ENCODE measurements around the gene CPNE2. TPM values are rescaled to one million over a fixed set of nuclear protein-coding genes. Genes with fewer than 3 reads are reported as not detected.
A peak's percentile ranks its signal among the peaks of the same experiment; 100 is the strongest.
"Not testable (repeated sequence)": the region's sequence is repeated elsewhere in the genome, so short reads cannot be mapped to it uniquely, and the experiment has no call there.

CPNE2 gene
- polyA plus RNA-seq, 1 donor = 24.8 TPM

DNA sequence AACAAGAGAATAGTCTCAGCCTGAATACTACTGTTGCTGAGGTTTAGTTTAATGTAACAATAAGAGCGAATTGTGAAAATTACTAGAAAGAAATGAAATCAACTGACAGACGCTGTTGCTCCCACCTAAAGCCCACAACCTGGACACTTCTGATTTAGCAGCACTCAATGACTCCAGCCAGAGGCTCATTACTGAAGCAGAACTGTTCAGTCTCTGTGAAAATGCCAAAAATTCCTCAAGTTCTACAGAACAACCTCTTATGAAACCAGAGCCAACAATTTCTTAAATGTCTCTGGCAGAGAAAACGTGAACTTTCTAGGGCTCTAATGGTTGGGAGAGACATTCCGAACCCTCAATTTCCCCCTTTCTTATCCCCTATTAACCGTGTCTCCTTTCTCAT lies 83.5 kb downstream of the CPNE2 start:
- DNase-seq = no peak

DNA sequence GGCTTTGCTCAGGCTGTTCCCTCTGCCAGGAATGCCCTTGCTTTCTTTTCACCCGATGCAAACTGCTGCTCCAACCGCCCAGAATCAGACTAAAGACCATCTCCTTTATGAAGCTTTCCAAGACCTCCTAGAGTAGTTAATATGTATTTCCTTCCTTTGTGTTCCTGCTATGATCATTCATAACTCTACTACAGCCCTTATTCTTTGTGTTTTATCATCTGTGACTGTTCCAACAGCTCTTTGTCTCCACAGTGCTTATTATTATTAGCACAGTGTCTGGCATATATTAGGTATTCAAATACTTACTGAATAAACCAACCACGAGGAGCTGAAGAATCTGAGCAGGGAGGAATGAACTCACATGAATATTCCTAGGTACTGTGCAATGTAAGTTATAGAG lies 85.8 kb downstream of the CPNE2 start:
- DNase-seq = no peak

DNA sequence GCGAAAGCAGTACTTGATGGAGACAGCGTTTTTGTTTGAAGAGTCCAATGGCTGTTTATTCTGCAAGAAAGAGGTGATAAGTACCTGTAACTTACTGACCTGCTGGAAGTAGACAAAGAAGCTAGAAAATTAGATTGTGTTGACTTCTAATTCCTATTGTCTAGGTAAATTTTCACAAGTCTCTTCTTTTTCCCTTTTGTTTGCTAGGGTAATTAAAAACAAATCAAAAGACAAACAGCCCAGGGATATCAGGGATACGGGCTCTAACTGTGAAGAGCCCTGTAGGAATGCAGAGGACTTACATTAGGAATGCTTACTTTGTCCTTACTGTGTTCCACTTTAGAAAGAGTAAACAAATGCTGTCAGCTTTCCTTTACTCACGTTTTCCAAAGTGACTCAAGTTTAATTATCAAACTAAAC lies 86.4 kb downstream of the CPNE2 start:
- no peak for DNase-seq

DNA sequence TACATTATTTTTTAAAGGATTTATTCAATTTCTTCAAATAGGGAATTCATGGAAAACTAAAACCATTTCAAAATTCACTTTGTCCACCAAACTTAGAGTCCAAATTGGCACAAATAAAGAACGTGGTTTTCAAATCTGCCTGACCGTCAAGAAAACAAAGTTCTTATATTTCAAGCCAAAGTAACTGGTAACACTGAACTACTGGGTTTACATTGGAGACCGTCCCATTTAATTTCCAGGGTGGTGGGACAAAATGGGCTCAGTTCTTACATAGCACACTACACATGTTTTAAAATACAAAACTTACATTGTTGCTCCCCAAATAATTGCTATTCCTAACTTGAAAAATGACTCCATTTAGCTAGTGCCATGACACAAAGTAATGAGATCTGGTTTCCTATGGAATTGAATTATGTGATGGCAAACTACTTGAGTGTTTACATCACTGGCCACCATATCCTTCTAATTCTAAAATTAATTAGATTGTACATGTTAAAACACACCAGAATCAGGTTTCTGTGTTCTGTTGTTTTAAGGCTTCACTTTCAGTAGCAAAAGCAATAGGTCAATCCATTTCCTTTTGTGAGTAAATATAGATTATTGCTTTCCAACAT lies 86.9 kb downstream of the CPNE2 start:
- DNase-seq = no peak

DNA sequence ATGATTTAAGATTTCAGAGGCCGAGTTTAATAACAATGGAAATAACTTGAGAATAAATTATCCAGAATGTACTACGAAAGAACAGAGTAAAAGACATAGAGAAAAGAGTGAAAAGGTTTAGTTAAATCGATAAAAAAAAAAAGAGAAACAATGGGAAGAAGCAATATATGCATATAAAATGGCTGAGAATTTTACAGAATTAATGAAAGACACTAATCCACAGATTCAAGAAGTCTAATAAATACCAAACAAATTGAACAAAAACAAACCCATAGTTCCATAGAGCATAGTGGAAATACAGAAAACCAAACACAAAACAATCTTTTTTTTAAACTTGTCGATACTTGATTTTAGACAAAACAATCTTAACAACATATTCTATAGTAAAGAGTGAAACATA lies 91.7 kb downstream of the CPNE2 start:
- no peak for DNase-seq

DNA sequence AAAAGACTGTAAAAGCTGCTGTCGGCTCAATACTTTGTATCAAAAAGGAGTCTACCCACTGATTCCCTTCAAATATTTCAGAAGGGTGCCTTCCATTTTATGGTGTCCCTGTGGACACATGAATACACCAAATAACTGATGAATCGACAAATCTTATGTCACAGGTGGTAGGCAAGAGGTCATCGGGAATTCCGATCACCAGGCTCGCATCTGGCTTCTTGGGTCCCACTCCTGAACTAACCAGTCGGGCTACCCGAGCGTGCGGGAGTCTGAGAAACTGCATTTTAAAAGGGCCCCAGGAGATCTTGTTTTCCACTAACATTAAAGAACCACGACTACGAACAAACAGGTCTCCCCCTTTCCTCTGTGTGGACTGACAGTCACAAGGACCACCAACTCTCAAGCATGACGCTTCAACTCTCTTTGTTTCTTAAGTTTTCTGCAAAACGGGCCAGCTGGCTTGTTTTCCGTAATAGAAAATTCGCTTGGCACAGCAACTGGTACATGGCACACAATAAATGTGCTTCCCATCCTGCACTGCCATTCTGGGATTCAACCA lies 92.6 kb downstream of the CPNE2 start:
- no peak for DNase-seq

DNA sequence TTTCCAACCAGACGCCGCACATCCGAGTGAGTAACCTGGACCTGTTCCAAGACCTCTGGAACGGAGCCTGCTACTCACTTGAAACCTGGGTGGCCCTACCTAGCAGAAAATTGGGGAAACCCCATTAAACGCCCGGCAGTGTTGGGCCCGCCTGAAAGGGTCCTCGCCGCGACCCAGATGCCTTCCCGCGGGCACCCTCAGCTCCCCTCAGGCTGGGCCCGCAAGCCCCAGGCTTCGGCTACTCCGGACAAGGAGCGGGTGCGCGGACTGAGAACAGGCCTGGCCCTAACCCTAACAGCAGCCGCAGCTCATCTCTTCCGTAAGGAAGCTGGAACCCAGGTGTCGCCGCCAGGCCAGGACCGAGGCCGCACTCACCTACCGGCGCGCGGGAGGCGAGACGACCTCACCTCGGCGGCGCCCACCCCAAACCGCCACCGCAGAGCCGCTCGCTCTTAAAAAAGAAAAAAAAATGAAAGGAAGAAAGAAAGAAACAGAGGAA lies 93.1 kb downstream of the CPNE2 start:
- DNase-seq = peak; percentile 40

DNA sequence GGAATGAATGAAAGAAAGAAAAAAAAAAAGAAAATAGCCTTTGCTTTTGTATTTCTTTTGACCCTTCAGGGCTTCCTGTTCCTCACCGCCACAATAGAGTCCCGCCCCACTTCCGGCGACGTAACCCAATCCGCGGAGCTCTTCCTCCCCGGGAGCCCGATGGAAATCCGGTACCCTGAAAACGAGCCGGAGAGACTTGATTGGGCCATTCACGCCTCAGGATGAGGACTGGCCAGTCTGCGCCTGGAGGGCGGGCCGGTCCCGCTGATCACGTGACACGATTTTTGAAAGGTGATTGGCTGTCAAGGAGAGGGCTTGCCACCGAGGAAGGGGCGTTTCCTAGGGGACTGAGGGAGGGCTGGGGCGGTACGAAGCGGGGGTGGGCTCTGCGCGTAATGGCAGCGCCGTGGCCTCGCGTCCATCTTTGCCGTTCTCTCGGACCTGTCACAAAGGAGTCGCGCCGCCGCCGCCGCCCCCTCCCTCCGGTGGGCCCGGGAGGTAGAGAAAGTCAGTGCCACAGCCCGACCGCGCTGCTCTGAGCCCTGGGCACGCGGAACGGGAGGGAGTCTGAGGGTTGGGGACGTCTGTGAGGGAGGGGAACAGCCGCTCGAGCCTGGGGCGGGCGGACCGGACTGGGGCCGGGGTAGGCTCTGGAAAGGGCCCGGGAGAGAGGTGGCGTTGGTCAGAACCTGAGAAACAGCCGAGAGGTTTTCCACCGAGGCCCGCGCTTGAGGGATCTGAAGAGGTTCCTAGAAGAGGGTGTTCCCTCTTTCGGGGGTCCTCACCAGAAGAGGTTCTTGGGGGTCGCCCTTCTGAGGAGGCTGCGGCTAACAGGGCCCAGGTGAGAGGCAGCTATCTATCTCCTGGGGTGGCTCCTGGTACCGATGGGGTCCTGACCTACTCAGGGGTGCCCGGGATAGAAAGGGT lies 93.8 kb downstream of the CPNE2 start, which contains the start of the genes PSME3IP1 and RSPRY1:
Gene PSME3IP1 (minus strand): TSS at position 95 of the 927 bp plus-strand sequence. CDS start 12,185 bp downstream, outside the sequence.
Gene RSPRY1 (plus strand): TSS at position 385 of the 927 bp plus-strand sequence. CDS start 18,330 bp downstream, outside the sequence.
- peak; percentile 100 for DNase-seq

DNA sequence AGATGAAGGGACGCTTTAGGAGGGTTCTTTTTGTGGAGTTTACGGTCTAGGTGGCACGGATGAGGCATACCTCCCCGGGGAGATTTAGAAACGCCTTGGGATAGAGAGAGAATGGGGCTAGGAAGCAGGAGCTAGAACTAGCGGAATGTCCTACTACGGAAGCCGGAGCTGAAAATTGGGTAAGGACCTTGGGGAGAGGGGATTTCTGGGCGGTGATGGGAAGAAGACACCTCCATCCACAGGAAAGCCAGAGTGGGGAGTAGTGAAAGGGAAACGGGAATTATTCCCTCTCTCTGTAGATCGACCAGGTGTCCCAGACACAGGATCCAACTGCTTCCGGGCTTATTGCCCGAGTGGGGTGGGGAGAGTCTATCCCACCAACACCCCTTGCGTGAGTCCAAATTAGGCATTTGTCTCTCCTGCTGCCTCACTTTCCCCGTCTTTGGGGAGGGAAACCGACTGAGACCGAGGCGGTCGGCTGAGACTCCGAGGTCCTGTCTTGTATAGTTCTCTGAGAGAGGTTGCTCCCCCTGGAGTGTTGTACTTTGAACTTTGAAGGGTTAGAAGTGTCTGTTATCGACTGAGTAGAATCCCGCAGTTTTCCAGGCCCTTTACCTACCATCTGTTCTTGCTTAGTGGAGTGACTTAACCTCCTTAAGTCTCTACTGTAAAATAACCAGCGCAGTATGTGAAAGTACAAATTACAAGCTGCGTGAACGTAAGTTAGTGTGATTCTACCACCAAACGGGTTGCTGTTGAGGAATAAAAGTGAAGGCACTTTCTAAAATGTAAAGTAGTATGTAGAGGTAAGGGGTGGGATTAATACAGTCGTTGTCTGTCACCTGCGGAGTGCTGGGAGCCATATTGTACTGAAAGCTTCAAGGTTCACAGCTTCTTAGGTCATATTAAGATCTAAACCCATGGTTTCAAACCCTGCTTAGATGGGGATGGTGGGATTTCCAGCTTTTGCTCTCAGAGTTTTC lies 94.8 kb downstream of the CPNE2 start:
- DNase-seq = peak; percentile 63

DNA sequence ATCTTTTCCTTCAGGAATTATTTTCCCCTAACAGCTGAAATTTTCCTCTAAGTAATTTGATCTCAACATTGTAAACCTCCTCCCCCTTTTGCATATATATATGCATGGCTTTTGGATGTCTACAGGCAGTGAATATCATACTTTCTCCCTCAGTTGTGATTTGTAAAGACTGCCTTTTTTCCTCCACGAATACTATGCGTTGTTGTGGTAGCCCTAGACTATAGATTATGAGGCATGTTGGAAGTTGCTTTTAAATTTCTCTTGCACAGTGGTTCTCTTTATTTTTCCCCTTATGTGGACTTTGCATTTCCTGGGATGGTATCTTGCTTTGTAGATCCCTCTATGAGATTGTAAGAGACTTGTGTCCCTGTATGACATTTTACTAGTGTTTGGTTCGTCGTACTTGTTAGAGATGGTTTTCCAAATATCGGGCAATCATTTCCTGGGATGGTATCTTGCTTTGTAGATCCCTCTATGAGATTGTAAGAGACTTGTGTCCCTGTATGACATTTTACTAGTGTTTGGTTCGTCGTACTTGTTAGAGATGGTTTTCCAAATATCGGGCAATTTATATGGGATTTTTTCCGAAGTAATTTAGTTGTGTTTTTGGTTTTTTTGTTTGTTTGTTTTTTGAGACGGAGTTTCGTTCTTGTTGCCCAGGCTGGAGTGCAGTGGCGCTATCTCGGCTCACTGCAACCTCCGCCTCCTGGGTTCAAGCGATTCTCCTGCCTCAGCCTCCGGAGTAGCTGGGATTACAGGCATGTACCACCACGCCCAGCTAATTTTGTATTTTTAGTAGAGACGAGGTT lies 95.7 kb downstream of the CPNE2 start:
- DNase-seq = not testable (repeated sequence)

DNA sequence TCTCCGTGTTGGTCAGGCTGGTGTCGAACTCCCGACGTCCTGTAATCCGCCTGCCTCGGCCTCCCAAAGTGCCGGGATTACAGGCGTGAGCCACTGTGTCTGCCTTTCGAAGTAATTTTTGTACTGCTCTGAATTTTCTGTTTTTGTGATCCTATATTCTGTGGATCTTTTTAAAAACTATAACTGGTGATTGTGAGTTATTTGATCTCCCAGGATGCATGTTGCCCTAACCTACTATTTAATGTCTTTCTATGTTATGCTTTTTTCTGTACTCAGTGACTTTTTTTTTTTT lies 96.3 kb downstream of the CPNE2 start:
- no peak for DNase-seq

DNA sequence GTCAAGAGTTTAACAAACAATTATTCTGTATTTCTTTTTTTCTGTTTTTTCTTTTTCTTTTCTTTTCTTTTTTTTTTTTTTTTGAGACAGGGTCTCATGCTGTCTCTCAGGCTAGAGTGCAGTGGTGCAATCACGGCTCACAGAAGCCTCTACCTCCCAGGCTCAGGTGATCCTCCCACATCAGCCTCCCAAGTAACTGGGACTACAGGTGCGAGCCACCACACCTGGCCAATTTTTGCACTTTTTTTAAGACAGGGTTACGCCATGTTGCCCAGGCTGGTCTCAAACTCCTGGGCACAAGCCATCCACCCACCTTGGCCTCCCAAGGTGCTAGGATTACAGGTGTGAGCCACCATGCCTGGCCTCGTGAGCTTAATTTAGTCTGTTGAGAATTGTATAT lies 97.1 kb downstream of the CPNE2 start:
- not testable (repeated sequence) for DNase-seq

DNA sequence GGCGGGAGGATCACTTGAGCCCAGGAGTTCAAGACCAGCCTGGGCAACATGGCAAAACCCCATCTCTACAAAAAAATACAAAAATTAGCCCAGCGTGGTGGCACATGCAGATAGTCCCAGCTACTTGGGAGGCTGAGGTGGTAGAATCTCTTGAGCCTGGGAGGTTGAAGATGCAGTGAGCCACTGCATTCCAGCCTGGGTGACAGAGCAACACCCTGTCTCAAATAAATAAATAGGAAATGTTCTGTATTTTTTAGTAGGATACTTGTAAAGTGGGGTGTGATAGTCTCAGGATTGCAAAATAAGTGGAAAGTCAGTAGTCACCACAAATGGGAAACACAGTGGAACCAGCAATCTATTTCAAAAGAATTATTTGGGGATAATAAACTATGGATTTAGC lies 97.8 kb downstream of the CPNE2 start:
- no peak for DNase-seq

DNA sequence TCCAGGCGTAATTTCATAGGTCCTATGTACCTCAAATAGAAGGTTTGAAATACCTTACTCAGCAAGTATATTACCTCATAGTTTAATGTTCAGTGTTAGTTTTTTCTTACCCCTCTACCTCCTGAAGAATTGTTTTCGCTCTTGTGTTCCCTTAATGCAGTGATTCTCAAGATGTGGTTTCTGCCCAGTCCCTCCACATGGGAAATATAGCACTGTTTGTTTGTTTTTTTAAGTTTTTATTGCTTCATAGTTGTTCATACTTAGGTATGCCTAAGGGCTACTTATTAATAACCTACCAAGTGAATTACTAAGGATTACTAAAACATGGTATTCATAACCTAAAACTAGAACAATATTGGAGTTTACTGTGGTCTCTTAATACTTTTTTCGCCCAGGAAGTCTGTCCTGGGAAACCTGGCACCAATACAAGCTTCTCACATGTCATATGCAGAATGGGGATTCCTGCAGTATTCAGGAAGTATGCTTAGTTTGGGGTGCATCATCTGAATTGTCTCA lies 98.7 kb downstream of the CPNE2 start:
- DNase-seq = no peak

DNA sequence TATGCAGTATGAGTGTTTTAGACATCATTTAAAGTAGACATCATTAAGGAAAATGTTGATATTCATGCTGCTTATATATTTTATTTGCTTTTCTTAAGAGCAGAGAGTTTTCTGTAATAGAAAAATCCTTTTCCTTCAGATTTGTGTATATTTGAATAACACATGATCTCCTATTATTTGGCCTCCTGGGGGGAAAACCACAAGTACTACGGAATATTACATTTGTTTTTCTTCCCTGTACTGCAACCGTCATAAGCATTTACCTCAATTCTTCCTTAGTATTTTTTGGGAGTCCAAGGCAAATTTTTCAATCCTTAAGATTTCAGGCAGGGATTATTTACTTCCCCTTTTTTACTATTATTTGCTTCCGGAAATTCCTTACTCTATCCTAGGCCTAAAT lies 99.8 kb downstream of the CPNE2 start:
- no peak for DNase-seq

DNA sequence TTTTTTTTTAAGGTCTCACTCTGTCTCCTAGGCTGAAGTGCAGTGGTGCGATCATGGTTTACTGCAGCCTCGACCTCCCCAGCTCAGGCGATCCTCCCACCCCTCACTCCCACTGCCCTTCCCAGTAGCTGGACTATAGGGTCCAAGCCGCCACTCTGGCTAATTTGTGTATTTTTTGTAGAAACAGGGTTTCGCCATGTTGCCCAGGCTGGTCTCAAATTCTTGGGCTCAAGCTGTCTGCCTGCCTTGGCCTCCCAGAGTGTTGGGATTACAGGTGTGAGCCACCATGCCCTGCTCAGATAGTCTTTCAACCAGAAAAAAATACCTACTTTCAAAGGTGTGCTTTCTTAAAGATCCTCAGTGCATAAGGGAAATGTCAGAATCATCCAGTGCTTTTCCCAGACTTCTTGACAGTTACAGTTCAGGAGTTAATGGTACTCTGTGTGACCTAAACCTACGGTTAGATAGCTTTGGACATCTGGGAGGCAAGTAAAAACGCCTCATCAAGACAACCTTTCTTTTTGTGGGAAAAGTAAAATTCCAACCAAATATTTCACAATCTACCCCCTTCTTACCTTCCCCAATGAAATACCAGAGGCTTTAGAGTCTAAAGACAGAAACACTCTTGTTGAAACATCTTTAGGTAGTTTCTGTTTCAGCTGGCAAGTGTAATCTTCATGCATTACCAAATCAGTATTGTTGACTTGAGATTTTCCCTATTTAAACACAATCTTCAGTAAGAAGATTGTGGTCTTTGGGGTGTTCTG lies 100.5 kb downstream of the CPNE2 start:
- no peak for DNase-seq

DNA sequence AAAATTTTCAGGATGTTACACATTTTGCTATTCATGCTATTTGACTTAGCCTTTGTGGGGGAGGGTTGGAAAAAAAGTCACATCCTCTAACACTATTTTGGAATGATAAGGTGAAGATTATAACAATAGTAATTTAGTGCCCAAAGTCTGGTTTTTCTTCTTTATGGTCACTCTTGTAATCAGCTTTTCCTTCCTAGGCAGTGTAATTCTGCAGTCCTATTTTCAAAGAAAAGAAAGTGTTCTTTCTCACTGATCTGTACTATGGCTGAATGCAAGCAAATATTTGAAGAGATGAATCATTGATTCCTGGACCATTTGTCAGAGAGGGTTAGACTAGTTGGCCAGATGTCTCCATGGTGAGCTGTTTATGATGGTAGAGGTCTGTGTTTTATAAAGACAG lies 102.1 kb downstream of the CPNE2 start:
- peak; percentile 23 for DNase-seq

DNA sequence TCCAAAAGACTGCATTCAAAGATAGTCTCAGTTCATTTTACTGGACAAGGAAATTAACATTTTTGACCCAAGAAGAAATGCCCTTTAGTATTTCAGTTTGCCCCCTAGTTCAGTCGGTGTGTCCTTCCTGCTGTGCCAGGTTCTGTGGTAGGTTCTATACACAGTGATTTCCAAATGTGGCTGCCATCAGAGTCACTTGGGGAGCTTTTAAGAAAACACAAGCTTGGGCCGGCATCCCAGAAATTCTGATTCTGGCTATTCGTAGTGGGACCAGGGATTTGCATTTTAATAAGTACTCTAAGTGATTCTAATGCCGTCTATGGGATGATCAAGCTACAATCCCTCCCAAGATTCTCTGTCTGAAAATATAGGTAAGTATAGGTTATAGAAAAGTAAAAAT lies 103.9 kb downstream of the CPNE2 start:
- DNase-seq = no peak

DNA sequence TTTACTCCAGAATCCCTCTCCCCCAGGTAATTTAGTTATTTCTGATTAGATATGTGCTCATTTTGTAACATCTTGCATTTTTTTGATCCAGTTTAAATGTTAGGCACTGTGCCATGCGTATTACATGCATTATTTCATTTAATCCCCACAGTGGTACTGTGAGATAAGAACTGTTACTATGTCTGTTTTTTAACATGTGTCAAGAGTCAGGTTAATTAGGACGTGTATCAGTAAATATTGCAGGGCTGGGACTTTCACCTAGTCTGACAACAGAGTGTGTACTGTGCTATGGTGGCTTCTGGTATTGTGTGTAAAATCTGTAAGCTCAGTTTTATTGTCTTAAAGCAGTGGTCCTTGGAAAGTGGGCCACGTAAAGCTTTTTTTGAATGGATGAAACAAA lies 104.4 kb downstream of the CPNE2 start:
- DNase-seq = no peak
